SK-N-SH treated with all-trans-retinoic acid at 6 μM for 48 hours (cell line): Measurements from ENCODE around the gene GOLPH3.

ENCODE experiments used
- RARB ChIP-seq: fragments of 250-450 bp; sonication (Bioruptor Pico); IDR thresholded peaks from 2 replicates; pipeline ENCODE4 v1.8.0; 2021; ENCODE audit warnings: mild to moderate bottlenecking, moderate library complexity
- TCF4 ChIP-seq: fragments of 250-450 bp; sonication (Bioruptor Pico); IDR thresholded peaks from 2 replicates; pipeline ENCODE4 v1.8.0; 2021; ENCODE audit warnings: mild to moderate bottlenecking, moderate library complexity, borderline replicate concordance
- ZC3H10 ChIP-seq: fragments of 250-450 bp; sonication (Bioruptor Pico); IDR thresholded peaks from 2 replicates; pipeline ENCODE4 v1.5.1; 2021; ENCODE audit warnings: mild to moderate bottlenecking, moderate library complexity
- TF ChIP-seq, protein P1 (sequence below): fragments of 250-450 bp; sonication (Bioruptor Pico); IDR thresholded peaks from 2 replicates; pipeline ENCODE4 v1.8.0; 2020; ENCODE audit warnings: mild to moderate bottlenecking, moderate library complexity, borderline replicate concordance

DNA sequence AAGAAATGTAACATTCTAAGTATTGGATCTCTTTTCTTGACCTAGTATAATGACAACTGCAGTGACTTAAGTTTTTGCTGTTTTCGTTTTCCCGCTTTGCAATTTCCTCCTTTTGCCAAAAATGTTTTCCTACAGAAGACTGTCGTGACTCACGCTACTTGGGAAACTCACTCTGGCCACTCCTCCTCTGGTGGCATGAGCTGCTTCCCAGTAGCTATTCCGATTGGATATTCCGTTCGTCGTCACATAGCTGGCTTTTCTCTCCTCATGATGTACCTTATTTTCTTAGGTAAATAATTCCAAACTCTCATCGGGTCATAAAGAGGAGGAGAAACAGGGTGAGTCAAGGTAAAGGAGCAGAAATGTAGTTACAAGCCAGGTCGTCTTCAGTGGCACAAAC, 64.9 kb downstream of the GOLPH3 start:
- TF ChIP-seq TCF4 (no peak), RARB (CRISPR knock-in tag) (no peak), ZC3H10 (CRISPR knock-in tag) (no peak)
- TF ChIP-seq, protein P1, sequence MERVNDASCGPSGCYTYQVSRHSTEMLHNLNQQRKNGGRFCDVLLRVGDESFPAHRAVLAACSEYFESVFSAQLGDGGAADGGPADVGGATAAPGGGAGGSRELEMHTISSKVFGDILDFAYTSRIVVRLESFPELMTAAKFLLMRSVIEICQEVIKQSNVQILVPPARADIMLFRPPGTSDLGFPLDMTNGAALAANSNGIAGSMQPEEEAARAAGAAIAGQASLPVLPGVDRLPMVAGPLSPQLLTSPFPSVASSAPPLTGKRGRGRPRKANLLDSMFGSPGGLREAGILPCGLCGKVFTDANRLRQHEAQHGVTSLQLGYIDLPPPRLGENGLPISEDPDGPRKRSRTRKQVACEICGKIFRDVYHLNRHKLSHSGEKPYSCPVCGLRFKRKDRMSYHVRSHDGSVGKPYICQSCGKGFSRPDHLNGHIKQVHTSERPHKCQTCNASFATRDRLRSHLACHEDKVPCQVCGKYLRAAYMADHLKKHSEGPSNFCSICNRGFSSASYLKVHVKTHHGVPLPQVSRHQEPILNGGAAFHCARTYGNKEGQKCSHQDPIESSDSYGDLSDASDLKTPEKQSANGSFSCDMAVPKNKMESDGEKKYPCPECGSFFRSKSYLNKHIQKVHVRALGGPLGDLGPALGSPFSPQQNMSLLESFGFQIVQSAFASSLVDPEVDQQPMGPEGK = no peak
